ENCODE data around the gene ARFGAP1.
A peak's percentile ranks its signal among the peaks of the same experiment; 100 is the strongest.

The ARFGAP1 gene

DNA sequence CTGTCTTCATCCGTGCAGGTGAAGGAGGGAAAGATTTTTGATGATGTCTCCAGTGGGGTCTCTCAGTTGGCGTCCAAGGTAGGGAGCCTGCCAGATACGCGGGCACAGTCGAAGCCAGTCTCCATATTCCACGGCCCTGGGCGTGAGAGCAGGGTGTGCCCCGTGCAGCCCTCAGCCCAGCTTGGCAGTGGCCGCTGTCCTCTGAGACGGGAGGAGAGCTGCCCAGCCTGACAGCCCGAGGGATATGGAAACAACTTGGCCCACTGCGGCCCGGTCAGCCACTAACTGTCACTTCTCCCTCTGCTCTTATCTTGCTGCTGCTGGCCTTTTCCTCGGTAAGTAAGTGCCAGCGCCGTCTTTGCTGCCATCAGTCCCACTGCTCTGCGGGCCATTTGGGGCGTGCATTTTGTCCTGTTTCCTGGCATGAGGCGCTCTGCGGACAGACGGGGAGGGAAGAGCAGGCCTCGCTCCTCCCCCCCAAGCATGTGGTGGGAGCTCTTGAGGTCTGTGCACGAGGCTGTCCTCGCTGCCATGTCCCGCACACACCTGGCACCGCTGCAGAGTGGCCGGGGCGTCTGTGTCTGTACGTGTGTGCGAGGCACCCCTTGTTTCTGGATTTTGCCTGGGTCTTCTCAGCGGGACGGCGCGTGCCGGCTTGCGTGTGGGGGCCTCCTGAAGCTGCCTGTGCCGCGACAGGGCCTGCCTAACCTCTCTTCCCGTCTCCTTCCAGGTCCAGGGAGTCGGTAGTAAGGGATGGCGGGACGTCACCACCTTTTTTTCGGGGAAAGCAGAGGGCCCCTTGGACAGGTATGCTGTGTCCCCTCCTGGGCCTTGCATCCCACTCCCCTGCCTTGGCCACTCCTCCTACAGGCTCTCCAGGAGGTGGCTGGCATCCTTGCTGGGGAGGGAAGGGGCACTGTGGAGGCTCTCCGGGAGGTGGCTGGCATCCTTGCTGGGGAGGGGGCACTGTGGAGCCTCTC, 13.3 kb downstream of the ARFGAP1 start:
- DNase-seq, result no peak
- intact Hi-C loops (cut with DNase I), result no loop called here

DNA sequence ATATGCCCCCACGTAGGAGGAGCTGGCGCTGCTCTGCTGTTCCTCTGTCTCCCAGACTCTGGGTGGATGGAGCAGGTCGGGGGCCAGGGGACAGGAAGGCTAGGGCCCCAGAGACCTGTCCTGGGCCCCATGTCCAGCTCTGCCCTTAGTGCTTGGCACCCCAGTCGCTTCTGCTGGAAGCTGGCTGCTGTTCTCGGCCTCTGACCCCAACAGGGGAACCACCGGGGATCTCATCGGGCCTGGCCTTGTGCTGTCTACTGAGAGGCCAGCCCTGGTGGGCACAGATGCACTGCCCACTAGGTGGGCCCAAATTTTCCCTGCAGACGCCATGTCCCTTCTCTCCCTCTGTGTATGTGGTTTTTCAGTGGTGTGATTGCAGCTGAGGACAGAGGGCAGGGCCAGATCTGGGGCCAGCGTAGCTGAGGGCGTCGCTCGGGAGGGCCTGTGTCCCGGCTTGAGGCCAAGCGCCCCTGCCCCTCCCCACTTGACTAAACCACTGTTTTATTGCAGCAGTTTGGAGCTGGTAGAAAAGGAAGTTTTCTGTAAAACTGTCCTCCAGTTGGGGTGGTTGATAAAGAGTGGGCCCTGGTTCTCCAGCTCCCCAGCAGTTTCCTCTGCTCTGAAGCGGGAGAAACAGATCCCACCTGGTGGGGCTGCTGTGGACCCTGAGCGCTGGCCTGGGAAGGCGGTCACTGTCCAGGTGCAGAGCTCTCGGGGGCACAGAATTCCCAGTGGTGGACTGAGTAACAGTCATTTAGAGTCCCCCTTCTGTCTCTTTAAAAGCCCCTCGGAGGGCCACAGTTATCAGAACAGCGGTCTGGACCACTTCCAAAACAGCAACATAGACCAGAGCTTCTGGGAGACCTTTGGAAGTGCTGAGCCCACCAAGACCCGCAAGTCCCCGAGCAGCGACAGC, 14.4 kb downstream of the ARFGAP1 start:
- no peak for DNase-seq
- intact Hi-C loops (cut with DNase I), result no loop called here

DNA sequence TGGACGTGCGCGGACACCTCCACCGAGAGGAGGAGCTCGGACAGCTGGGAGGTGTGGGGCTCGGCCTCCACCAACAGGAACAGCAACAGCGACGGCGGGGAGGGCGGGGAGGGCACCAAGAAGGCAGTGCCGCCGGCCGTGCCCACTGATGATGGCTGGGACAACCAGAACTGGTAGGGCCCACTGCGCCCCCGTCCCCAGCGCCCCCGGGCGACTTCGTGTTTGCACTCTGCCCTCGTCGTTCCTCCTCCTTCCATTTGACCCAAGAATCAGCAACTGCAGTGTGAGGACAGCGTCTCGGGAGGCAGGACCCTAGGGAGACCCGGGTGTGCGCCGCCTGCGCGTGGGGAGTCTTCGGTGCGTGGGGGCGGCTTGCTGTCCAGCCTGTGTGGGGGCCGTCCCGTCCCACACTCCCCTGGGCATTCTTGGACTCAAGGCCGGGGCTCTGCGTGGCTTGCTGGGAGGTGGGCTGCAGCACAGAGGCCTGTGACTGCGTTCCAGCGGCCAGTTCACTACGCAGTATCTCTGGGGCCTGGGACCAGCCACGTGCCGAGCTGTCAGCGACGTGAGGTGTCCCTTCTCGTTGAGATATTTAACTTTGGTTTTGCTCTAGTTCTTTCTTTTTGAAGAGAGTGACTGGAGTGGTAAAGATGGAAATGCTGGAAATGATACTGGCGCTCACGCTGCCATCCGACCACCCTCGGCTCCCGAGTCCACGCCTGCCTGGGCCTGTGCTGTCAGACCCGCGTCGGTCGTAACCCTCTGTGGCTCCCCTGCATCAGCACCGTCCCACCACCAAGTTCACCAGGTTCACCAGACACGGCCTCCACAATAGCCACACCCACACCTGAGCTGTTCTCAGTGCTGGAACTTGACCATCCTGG, 15.3 kb downstream of the ARFGAP1 start:
- no peak for DNase-seq

DNA sequence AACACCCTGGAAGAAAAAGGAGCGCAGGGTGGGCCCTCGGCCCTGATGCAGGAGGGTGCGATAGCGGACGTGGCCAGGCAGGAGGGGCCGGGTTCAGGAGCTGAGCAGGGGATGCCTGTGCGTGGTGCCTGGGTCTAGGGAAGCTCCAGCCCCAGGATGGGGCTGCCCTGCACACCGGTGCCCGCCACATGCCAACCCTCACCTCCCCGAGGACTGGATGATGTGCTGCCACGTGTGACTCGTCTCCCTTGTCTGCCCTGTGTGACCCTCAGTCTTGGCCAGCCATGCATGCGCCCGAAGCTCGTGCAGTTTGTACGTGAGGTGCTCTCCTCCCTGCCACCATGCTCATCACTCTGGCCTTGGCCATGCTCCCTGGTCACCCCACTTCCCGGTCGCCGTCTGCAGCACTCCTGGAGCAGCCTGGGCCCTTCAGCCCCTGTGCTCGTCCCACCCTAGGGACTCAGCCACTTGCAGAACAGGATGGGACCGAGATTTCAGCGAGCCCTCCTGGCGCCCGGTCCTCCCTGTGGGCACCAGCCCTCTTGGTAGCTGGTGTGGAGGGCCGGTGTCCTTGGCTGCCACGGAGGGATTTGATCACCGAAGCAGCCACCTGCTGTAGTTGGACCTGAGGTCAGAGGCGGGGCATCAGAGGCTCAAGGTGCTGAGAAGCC, 16.1 kb downstream of the ARFGAP1 start:
- DNase-seq, result no peak
- intact Hi-C loops (cut with DNase I), result no loop called here

More for the DNA sequence above, 15.3 kb downstream of the ARFGAP1 start:
- intact Hi-C loops (cut with DNase I), result no loop called here

- no peak for DNase-seq
- intact Hi-C loops (cut with DNase I), result no loop called here
Measured at GRCh38 chr20:63289311-63290135, 16.9 kb downstream of the ARFGAP1 start.

GRCh38 chr20:63290136-63290676, 17.6 kb downstream of the ARFGAP1 start:
- no peak for DNase-seq
- intact Hi-C loops (cut with DNase I), result no loop called here

- intact Hi-C loops (cut with DNase I), result no loop called here
- DNase-seq, result peak in 22 of 42 donors; percentile 23 to 71 (median 45)
Measured at GRCh38 chr20:63290677-63291472, 18.3 kb downstream of the ARFGAP1 start.

DNA sequence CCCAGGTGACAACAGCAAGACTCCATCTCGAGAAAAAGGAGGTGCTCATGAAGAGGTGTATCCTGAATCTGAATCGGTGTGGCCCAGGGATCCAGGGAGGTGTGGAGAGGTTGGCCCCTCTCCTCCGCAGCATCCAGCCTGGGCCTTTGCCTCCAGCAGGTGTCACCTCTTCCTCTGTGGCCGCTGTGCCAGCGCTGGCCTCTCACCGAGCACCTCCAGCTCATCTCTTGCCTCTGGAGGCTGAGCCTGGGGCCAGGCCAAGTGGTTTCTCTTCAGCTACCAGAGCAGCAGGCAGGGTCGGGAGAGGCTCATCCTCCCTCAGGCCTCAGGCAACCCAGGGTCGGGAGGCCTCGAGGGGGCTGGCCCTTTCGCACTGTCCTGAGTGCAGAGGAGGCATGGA, 19.2 kb downstream of the ARFGAP1 start:
- intact Hi-C loops (cut with DNase I), result no loop called here
- DNase-seq, result no peak

DNA sequence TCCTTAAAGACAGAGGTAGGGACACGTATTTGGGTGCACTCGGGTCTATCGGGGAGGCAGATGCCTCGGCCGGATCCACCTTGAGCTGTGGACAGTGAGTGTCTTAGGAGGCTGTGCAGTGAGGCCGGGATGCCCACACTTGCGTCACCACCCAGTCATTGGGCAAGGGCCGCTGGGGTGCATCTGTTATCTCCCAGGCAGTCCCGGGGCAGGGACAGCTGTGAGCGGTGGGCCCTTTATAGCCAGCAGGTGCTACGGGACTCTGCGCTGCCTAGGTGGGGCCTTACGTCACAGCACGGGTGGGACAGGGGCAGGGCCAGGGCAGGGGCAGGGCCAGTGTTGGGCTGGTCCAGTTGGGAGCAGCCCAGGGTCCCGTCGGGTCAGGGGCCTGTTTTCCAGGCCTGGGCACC, 19.7 kb downstream of the ARFGAP1 start:
- intact Hi-C loops (cut with DNase I), result no loop called here
- no peak for DNase-seq

- intact Hi-C loops (cut with DNase I), result no loop called here
- DNase-seq, result no peak
Measured at GRCh38 chr20:63292904-63293303, 20.3 kb downstream of the ARFGAP1 start, which contains the start of gene COL20A1. Gene COL20A1, plus strand, starts transcription at chr20:63293186. Its CDS starts 1,922 bp downstream, at chr20:63295108.

DNA sequence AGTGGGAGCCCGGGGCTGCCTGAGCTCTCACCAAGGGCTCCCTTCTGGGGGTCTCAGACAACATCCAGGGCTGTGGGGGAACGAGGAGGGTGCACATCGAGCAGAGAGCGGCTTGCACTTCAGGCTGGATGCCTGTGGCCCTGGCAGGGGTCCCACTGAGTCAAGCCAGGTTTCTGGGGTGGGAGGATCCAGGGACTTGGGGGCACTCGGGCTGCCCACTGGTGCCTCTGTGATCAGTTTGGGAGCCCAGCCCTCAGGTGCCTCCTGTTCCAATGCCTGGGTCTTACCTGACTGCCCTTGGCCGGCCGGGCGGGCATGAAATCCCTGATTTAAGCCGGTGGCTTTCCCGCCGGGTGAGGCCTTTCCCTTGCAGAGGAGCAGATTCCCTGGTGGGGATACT, 20.8 kb downstream of the ARFGAP1 start:
- intact Hi-C loops (cut with DNase I), result no loop called here

GRCh38 chr20:63293871-63294535, 21.4 kb downstream of the ARFGAP1 start:
- intact Hi-C loops (cut with DNase I), result no loop called here
- DNase-seq, result no peak

More for the DNA sequence above, 20.8 kb downstream of the ARFGAP1 start:
- DNase-seq, result no peak

GRCh38 chr20:63294536-63294900, 21.9 kb downstream of the ARFGAP1 start:
- intact Hi-C loops (cut with DNase I), result no loop called here
- no peak for DNase-seq

GRCh38 chr20:63295018-63295417, 22.4 kb downstream of the ARFGAP1 start:
- DNase-seq, result no peak
- intact Hi-C loops (cut with DNase I), result no loop called here

DNA sequence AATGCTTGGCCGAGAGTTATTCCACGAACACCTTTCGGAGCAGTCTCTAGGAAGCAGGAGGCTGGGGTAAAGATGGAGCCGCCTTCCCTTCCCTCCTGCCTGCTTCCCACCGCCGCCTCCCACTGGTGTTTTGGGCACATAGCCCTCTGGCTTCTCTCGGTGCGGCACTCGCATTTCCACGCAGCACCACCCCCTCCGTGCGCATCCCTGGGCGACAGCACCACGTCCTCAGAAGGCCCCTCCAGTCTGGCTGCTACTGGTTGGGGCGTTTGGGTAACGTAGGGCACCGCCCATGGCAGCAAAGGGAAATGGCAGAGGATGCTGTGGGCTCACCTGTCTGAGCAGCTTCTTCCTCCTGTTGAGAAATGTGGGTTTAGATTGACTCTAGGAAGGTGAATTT, 22.8 kb downstream of the ARFGAP1 start:
- intact Hi-C loops (cut with DNase I), result no loop called here
- DNase-seq, result peak; percentile 23 to 88 (median 70)

DNA sequence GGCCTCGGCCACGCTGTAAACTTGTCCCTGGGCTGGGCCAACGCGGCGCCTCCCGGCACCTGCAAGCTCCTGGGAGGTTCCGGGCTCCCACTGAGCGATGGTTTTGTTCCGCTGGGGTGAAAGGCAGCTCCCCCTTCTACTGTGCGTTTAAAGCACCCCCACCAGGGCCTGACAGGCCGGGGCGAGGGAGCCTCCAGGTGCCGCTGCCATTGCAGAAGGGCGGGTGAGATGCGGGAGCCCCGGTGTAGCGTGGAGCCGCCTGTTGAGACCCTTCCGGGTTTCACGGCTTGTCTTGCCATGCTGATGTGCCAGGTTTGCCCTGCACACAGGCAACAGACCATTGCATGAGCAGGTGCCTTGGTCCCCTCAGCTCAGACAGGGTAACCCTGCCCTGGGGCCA, 23.2 kb downstream of the ARFGAP1 start:
- DNase-seq, result peak in 3 of 42 donors; percentile 10 to 46 (median 23)
- intact Hi-C loops (cut with DNase I), result no loop called here
